ENCODE results near the gene CREBRF.

DNA sequence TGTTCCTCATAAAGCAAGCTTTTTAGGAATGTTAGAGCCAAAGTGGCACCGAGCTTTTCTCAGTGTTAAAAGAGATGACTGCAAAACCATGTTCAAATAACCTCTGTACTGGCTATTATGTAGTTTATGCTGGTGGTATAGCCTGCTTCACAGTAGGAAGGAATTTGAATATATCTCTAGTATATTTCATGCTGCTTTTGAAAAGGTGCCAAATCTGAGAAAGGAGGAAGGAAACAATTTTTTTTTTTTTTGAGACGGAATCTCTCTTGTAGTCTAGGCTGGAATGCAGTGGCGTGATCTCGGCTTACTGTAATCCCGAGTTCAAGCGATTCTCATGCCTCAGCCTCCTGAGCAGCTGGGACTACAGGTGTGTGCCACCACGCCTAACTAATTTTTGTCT, 13.5 kb downstream of the CREBRF start:
- TF ChIP-seq EZH2phosphoT487 (IDR thresholded peaks at IDR 0.05; ENCODE audit: borderline replicate concordance, low read depth, low read length) (no peak), CTCF (conservative IDR thresholded peaks at IDR 0.05; ENCODE audit: low read length) (no peak)
